A549 (cell line): Measurements from ENCODE around the gene SAMD8. TPM values are rescaled to one million over a fixed set of nuclear protein-coding genes. Genes with fewer than 3 reads are reported as not detected.
"Not testable (repeated sequence)": the region's sequence is repeated elsewhere in the genome, so short reads cannot be mapped to it uniquely, and the experiment has no call there.

Experiments
- ATAC-seq, 2 experiments: fragments of 200-7000 bp in 1 of 2; fragments of >200 bp in 1 of 2; cut with Nextera tagmentation in 1 of 2; cut with Tn5 transposase in 1 of 2; 3 replicates each; pipeline versions ENCODE4 v1.8.0 to v1.9.1; 2018 to 2020; ENCODE audit warnings: mild to moderate bottlenecking in 1 of 2, moderate library complexity in 1 of 2
- CTCF ChIA-PET: fragments of 300-600 bp; sonication (Branson Sonifier 250); formaldehyde crosslinking; extraction: SDS; loops from one replicate; lab custom pipeline; 2021; ENCODE audit warnings: antibody characterized with exemption, inconsistent platforms; lab: Yijun Ruan, JAX
- POLR2A ChIA-PET: fragments of 350-600 bp; formaldehyde crosslinking; extraction: SDS; loops from one replicate; lab custom pipeline; 2021; ENCODE audit warnings: antibody characterized with exemption, inconsistent platforms; lab: Yijun Ruan, JAX
- DNase-seq, 2 experiments: peaks; one replicate each; pipeline versions ENCODE4 v3.0.0 to v3.0.0-alpha.2; 2011 to 2016; ENCODE audit warnings: low read depth in 1 of 2, low spot score in 1 of 2
- FAIRE-seq: peaks from 2 replicates; lab custom pipeline; 2011; peaks lifted over from hg19 to GRCh38; lab: Jason Lieb, UNC
- H3K27ac ChIP-seq, 2 experiments: fragments of >200 bp; sonication (Bioruptor Twin); formaldehyde crosslinking; 3 replicates each; pipeline ENCODE4 v1.5.1; 2016 to 2017
- H3K4me1 ChIP-seq: fragments of >200 bp; sonication (Bioruptor Twin); formaldehyde crosslinking; 3 replicates; pipeline ENCODE4 v1.6.1; 2016
- H3K4me2 ChIP-seq: fragments of >200 bp; sonication (Bioruptor Twin); formaldehyde crosslinking; 3 replicates; pipeline ENCODE4 v1.6.1; 2016
- H3K4me3 ChIP-seq: fragments of >200 bp; sonication (Bioruptor Twin); formaldehyde crosslinking; 3 replicates; pipeline ENCODE4 v1.5.1; 2016
- H3K9me3 ChIP-seq: fragments of >200 bp; sonication (Bioruptor Twin); formaldehyde crosslinking; 3 replicates; pipeline ENCODE4 v1.6.1; 2016
- BCL3 ChIP-seq: fragments of >200 bp; sonication (Bioruptor Twin); formaldehyde crosslinking; IDR thresholded peaks from 3 replicates; pipeline ENCODE4 v1.6.1; 2016
- CBX2 ChIP-seq: fragments of 200-600 bp; sonication (generic); IDR thresholded peaks from 2 replicates; pipeline ENCODE4 v1.6.1; 2016; ENCODE audit warnings: low read depth, mild to moderate bottlenecking, borderline replicate concordance
- CBX8 ChIP-seq: fragments of 200-600 bp; sonication (generic); IDR thresholded peaks from 2 replicates; pipeline ENCODE4 v1.6.1; 2016
- CHD4 ChIP-seq: fragments of 200-600 bp; sonication (generic); IDR thresholded peaks from 2 replicates; pipeline ENCODE4 v1.6.1; 2016; ENCODE audit warnings: antibody characterized with exemption, mild to moderate bottlenecking, borderline replicate concordance
- EHF ChIP-seq: fragments of 250-450 bp; sonication (Bioruptor Pico); IDR thresholded peaks from 2 replicates; pipeline ENCODE4 v1.5.0; 2020; ENCODE audit warnings: mild to moderate bottlenecking
- FOSB ChIP-seq: fragments of 250-450 bp; sonication (Bioruptor Pico); IDR thresholded peaks from 2 replicates; pipeline ENCODE4 v1.5.0; 2020; ENCODE audit warnings: mild to moderate bottlenecking, moderate library complexity
- FOSL2 ChIP-seq, 2 experiments: fragments of 450-650 bp in 1 of 2; fragments of >200 bp in 1 of 2; sonication (Bioruptor Twin) in 1 of 2; formaldehyde crosslinking; IDR thresholded peaks; 2 replicates each; pipeline versions ENCODE4 v1.5.0 to v1.6.1; 2016 to 2020; ENCODE audit warnings: mild to moderate bottlenecking in 1 of 2, moderate library complexity in 1 of 2
- GATA3 ChIP-seq: IDR thresholded peaks from 2 replicates; pipeline ENCODE4 v1.6.1; 2012; ENCODE audit warnings: borderline replicate concordance
- HEYL ChIP-seq: fragments of 250-450 bp; sonication (Bioruptor Pico); IDR thresholded peaks from 2 replicates; pipeline ENCODE4 v1.8.0; 2021; ENCODE audit warnings: mild to moderate bottlenecking, moderate library complexity
- HOXA7 ChIP-seq: fragments of 250-450 bp; sonication (Bioruptor Pico); IDR thresholded peaks from 2 replicates; pipeline ENCODE4 v1.5.0; 2020; ENCODE audit warnings: mild to moderate bottlenecking, moderate library complexity
- HOXB5 ChIP-seq: fragments of 250-450 bp; sonication (Bioruptor Pico); IDR thresholded peaks from 2 replicates; pipeline ENCODE4 v1.5.0; 2020; ENCODE audit warnings: mild to moderate bottlenecking, moderate library complexity
- JUN ChIP-seq, 2 experiments: fragments of >200 bp; sonication (Bioruptor Twin); formaldehyde crosslinking; IDR thresholded peaks; 2 replicates in 1 of 2; 3 replicates in 1 of 2; pipeline ENCODE4 v1.6.1; 2016 to 2017
- MYC ChIP-seq: IDR thresholded peaks from 2 replicates; pipeline ENCODE4 v1.6.1; 2012; ENCODE audit warnings: mild to moderate bottlenecking, inconsistent platforms, low read length, improper control_type of control experiment, borderline replicate concordance
- RARB ChIP-seq: fragments of 250-450 bp; sonication (Bioruptor Pico); IDR thresholded peaks from 2 replicates; pipeline ENCODE4 v1.8.0; 2021; ENCODE audit warnings: mild to moderate bottlenecking, moderate library complexity
- SREBF2 ChIP-seq: fragments of 450-650 bp; IDR thresholded peaks from 2 replicates; pipeline ENCODE4 v1.6.1; 2014; ENCODE audit warnings: mild to moderate bottlenecking, moderate library complexity
- USF2 ChIP-seq: fragments of 450-650 bp; IDR thresholded peaks from 2 replicates; pipeline ENCODE4 v1.6.1; 2014; ENCODE audit warnings: antibody characterized with exemption
- ZC3H11A ChIP-seq: fragments of 450-650 bp; IDR thresholded peaks from 2 replicates; pipeline ENCODE4 v1.6.1; 2014; ENCODE audit warnings: antibody characterized with exemption, mild to moderate bottlenecking
- ZFP36 ChIP-seq: fragments of 450-650 bp; IDR thresholded peaks from 2 replicates; pipeline ENCODE4 v1.6.1; 2014; ENCODE audit warnings: borderline replicate concordance; ENCODE audit not compliant: partially characterized antibody
- ZNF302 ChIP-seq: fragments of 250-450 bp; sonication (Bioruptor Pico); IDR thresholded peaks from 2 replicates; pipeline ENCODE4 v1.9.0; 2021; ENCODE audit warnings: inconsistent platforms, mild to moderate bottlenecking, moderate library complexity
- WGBS: methylation state at CpG from one replicate; pipeline ENCODE4 v1.1.6; 2017; ENCODE audit errors: missing lambda C conversion rate; 5-methylcytosine and 5-hydroxymethylcytosine counted together
- polyA plus RNA-seq, 4 experiments: library from polyadenylated mRNA; depleted of rRNA in 3 of 4; stranded (reverse); fragments of >200 nt; fragmentation: RNase III in 1 of 4; extraction: RNeasy Plus Mini Kit Qiagen cat#74134 plus additional on column Dnase treatment in 1 of 4; gene quantifications; 2 replicates in 3 of 4; 3 replicates in 1 of 4; pipeline ENCODE4 v1.2.3, GENCODE V29; 2011 to 2017
- TF ChIP-seq, protein P1 (sequence below): fragments of 200-600 bp; sonication (generic); IDR thresholded peaks from 2 replicates; pipeline ENCODE4 v1.6.1; 2016; ENCODE audit warnings: antibody characterized with exemption, mild to moderate bottlenecking, moderate library complexity

The SAMD8 gene
- polyA plus RNA-seq, 2 of the 4 experiments (the other 2 are of a cell fraction) = 10.9 to 27.9 TPM

- H3K4me2 ChIP-seq = no peak overlapping the region
- no peak overlapping the region for H3K27ac ChIP-seq
- peaks cover 45% of the 10 kb centered on the region; the same call in 2 of the 3 replicates for H3K4me1 ChIP-seq
- ChIA-PET POLR2A (no interaction called here), CTCF (interaction anchor here (0.6 to 1.2 kb wide), 3 partner anchors 13 to 118 kb away, joined by 3 read pairs; partner anchors contain the start of gene COMTD1)
- FAIRE-seq (no peak), DNase-seq (no peak), ATAC-seq (no peak)
- H3K4me3 ChIP-seq = no peak overlapping the region
- H3K9me3 ChIP-seq = no peaks in the 10 kb centered on the region
- WGBS = 87% methylated on average over 3 of the region's 3 CpGs
- TF ChIP-seq HOXA7 (CRISPR knock-in tag) (no peak), CHD4 (no peak), RARB (CRISPR knock-in tag) (no peak), USF2 (no peak), FOSB (CRISPR knock-in tag) (no peak), CBX2 (no peak), MYC (no peak), EHF (CRISPR knock-in tag) (no peak), GATA3 (no peak), HEYL (CRISPR knock-in tag) (no peak), CBX8 (no peak), BCL3 (no peak), SREBF2 (no peak), ZC3H11A (no peak), HOXB5 (CRISPR knock-in tag) (no peak), ZFP36 (no peak), JUN (IDR thresholded peaks at IDR 0.05) (no peak), ZNF302 (CRISPR knock-in tag) (no peak)
- TF ChIP-seq, protein P1, sequence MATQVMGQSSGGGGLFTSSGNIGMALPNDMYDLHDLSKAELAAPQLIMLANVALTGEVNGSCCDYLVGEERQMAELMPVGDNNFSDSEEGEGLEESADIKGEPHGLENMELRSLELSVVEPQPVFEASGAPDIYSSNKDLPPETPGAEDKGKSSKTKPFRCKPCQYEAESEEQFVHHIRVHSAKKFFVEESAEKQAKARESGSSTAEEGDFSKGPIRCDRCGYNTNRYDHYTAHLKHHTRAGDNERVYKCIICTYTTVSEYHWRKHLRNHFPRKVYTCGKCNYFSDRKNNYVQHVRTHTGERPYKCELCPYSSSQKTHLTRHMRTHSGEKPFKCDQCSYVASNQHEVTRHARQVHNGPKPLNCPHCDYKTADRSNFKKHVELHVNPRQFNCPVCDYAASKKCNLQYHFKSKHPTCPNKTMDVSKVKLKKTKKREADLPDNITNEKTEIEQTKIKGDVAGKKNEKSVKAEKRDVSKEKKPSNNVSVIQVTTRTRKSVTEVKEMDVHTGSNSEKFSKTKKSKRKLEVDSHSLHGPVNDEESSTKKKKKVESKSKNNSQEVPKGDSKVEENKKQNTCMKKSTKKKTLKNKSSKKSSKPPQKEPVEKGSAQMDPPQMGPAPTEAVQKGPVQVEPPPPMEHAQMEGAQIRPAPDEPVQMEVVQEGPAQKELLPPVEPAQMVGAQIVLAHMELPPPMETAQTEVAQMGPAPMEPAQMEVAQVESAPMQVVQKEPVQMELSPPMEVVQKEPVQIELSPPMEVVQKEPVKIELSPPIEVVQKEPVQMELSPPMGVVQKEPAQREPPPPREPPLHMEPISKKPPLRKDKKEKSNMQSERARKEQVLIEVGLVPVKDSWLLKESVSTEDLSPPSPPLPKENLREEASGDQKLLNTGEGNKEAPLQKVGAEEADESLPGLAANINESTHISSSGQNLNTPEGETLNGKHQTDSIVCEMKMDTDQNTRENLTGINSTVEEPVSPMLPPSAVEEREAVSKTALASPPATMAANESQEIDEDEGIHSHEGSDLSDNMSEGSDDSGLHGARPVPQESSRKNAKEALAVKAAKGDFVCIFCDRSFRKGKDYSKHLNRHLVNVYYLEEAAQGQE = no peak
Measured at GRCh38 chr10:75117995-75118394, 6.5 kb downstream of the SAMD8 start.

GRCh38 chr10:75119444-75120066 is 8.1 kb downstream of the SAMD8 start:
- DNase-seq; H3K9me3 ChIP-seq; H3K27ac ChIP-seq; ATAC-seq; POLR2A ChIA-PET; FAIRE-seq; H3K4me2 ChIP-seq; H3K4me3 ChIP-seq; TF ChIP-seq FOSL2 (IDR thresholded peaks at IDR 0.05): not testable (repeated sequence)
- peaks cover 39% of the 10 kb centered on the region; the same call in 2 of the 3 replicates for H3K4me1 ChIP-seq
- WGBS = 79% methylated on average over 15 of the region's 15 CpGs
- CTCF ChIA-PET = interaction anchor here (1.1 to 2.0 kb wide), 3 partner anchors 8 to 62 kb away, joined by 4 to 6 read pairs (median 4); partner anchors contain the start of gene SAMD8
- 0 out of 2 replicates have a peak, but pooled peaks have one; percentile 8 for TF ChIP-seq FOSL2 (CRISPR knock-in tag; IDR thresholded peaks at IDR 0.05)
